HG03045 (cell line): ENCODE results near the gene TLR10.
"Not testable (repeated sequence)": the region's sequence is repeated elsewhere in the genome, so short reads cannot be mapped to it uniquely, and the experiment has no call there.

Experiments used
- ATAC-seq: cut with Tn5 transposase; IDR thresholded peaks from one replicate; pipeline ENCODE4 v1.9.1; 2021; ENCODE audit warnings: mild to moderate bottlenecking, moderate library complexity; ENCODE audit not compliant: unreplicated experiment

The TLR10 gene

GRCh38 chr4:38782452-38783108 is at the start of gene TLR10:
Gene TLR10 (minus strand): TSS chr4:38782990. CDS start chr4:38775590, 7,400 bp downstream.
- ATAC-seq = no peak

- ATAC-seq = no peak
These were observed 49.4 kb upstream of the TLR10 start for GRCh38 chr4:38832206-38832605.

- no peak for ATAC-seq
These were observed 48.9 kb upstream of the TLR10 start for GRCh38 chr4:38831653-38832052.

- ATAC-seq = no peak
These were observed 46.4 kb upstream of the TLR10 start for GRCh38 chr4:38829237-38829636.

- no peak for ATAC-seq
These were observed 41.0 kb upstream of the TLR10 start for GRCh38 chr4:38823766-38824165.

GRCh38 chr4:38822748-38823303 is 40.0 kb upstream of the TLR10 start:
- no peak for ATAC-seq

GRCh38 chr4:38821739-38822138 is 38.9 kb upstream of the TLR10 start:
- no peak for ATAC-seq

- ATAC-seq = peak; percentile 36
These were observed 37.7 kb upstream of the TLR10 start for GRCh38 chr4:38820329-38821061.

GRCh38 chr4:38819569-38819968 is 36.8 kb upstream of the TLR10 start:
- ATAC-seq = no peak

- peak; percentile 53 for ATAC-seq
These were observed 35.7 kb upstream of the TLR10 start for GRCh38 chr4:38818441-38818976.

- no peak for ATAC-seq
These were observed 33.3 kb upstream of the TLR10 start for GRCh38 chr4:38815885-38816782.

- ATAC-seq = no peak
These were observed 31.6 kb upstream of the TLR10 start for GRCh38 chr4:38814386-38814785.

- no peak for ATAC-seq
These were observed 28.5 kb upstream of the TLR10 start for GRCh38 chr4:38811297-38811696.

- ATAC-seq = not testable (repeated sequence)
These were observed 24.7 kb upstream of the TLR10 start for GRCh38 chr4:38807462-38807861.

- ATAC-seq = not testable (repeated sequence)
These were observed 23.5 kb upstream of the TLR10 start for GRCh38 chr4:38806251-38806650.

- ATAC-seq = peak; percentile 84
These were observed 22.8 kb upstream of the TLR10 start for GRCh38 chr4:38805530-38806145.

GRCh38 chr4:38804654-38805295 is 22.0 kb upstream of the TLR10 start, which contains the start of gene TLR1:
Gene TLR1 (minus strand): TSS chr4:38804791. CDS start chr4:38798831, 5,960 bp downstream.
- ATAC-seq = no peak

GRCh38 chr4:38803833-38804653 is 21.3 kb upstream of the TLR10 start:
- peak; percentile 66 for ATAC-seq
